HS-5 (cell line): ENCODE data around the gene MYL9.
"Not testable (repeated sequence)": the region's sequence is repeated elsewhere in the genome, so short reads cannot be mapped to it uniquely, and the experiment has no call there.

Experiments
- DNase-seq: peaks from one replicate; pipeline ENCODE4 v3.0.0-alpha.2; 2012; ENCODE audit warnings: low read depth

Gene MYL9

GRCh38 chr20:36541227-36541767 is at the start of gene MYL9:
Gene MYL9, plus strand, starts transcription at chr20:36541519. Its CDS starts 3,366 bp downstream, at chr20:36544885.
- DNase-seq = no peak

- DNase-seq = no peak
These were observed 49.3 kb upstream of the MYL9 start for GRCh38 chr20:36491901-36492617.

GRCh38 chr20:36493051-36493800 is 48.1 kb upstream of the MYL9 start:
- DNase-seq = no peak

- DNase-seq = no peak
These were observed 47.6 kb upstream of the MYL9 start for GRCh38 chr20:36493801-36494114.

GRCh38 chr20:36496707-36497669 is 44.3 kb upstream of the MYL9 start:
- no peak for DNase-seq

- DNase-seq = no peak
These were observed 43.5 kb upstream of the MYL9 start for GRCh38 chr20:36497856-36498255.

- DNase-seq = no peak
These were observed 42.7 kb upstream of the MYL9 start for GRCh38 chr20:36498386-36499179.

GRCh38 chr20:36499211-36499610 is 42.1 kb upstream of the MYL9 start:
- DNase-seq = no peak

GRCh38 chr20:36499723-36500501 is 41.4 kb upstream of the MYL9 start:
- no peak for DNase-seq

- DNase-seq = no peak
These were observed 39.8 kb upstream of the MYL9 start for GRCh38 chr20:36501367-36502006.

- no peak for DNase-seq
These were observed 37.0 kb upstream of the MYL9 start for GRCh38 chr20:36504295-36504694.

GRCh38 chr20:36506253-36506652 is 35.1 kb upstream of the MYL9 start:
- no peak for DNase-seq

GRCh38 chr20:36507746-36508145 is 33.6 kb upstream of the MYL9 start:
- DNase-seq = no peak

GRCh38 chr20:36519012-36519719 is 22.2 kb upstream of the MYL9 start:
- no peak for DNase-seq

- DNase-seq = no peak
These were observed 21.4 kb upstream of the MYL9 start for GRCh38 chr20:36519944-36520343.

GRCh38 chr20:36521526-36521925 is 19.8 kb upstream of the MYL9 start:
- no peak for DNase-seq

- not testable (repeated sequence) for DNase-seq
These were observed 18.9 kb upstream of the MYL9 start for GRCh38 chr20:36522412-36522811.

GRCh38 chr20:36523341-36523740 is 18.0 kb upstream of the MYL9 start:
- no peak for DNase-seq

GRCh38 chr20:36525620-36526365 is 15.5 kb upstream of the MYL9 start:
- DNase-seq = no peak
